H1 (cell line): ENCODE results near the gene TIFAB. TPM values are rescaled to one million over a fixed set of nuclear protein-coding genes. Genes with fewer than 3 reads are reported as not detected.

Experiments
- CTCF ChIA-PET: fragments of 300-600 bp; sonication (Branson Sonifier 250); formaldehyde crosslinking; loops from one replicate; lab custom pipeline; 2021; ENCODE audit not compliant: partially characterized antibody; lab: Charles Lee
- POLR2A ChIA-PET: fragments of 300-600 bp; sonication (Branson Sonifier 250); formaldehyde crosslinking; loops from one replicate; lab custom pipeline; 2021; ENCODE audit warnings: inconsistent platforms; ENCODE audit not compliant: partially characterized antibody; lab: Charles Lee
- DNase-seq, 2 experiments: peaks; one replicate each; pipeline versions ENCODE4 v3.0.0 to v3.0.0-alpha.2; 2010 to 2022; ENCODE audit warnings: low spot score in 2 of 2, low read depth in 1 of 2, mixed read lengths in 1 of 2
- FAIRE-seq: peaks from 2 replicates; lab custom pipeline; 2011; peaks lifted over from hg19 to GRCh38; lab: Jason Lieb, UNC
- H2AFZ ChIP-seq: 2 replicates; pipeline ENCODE4 v1.8.1; 2012; ENCODE audit warnings: low read length, inconsistent platforms
- H2AK5ac ChIP-seq: 2 replicates; pipeline ENCODE4 v1.6.1; 2013; ENCODE audit warnings: low read depth, low read length
- H2BK120ac ChIP-seq: replicated peaks from 2 replicates; pipeline ENCODE3; 2013; ENCODE audit warnings: low read depth, low read length, inconsistent platforms
- H2BK12ac ChIP-seq: 2 replicates; pipeline ENCODE4 v1.6.1; 2013; ENCODE audit warnings: low read depth, low read length
- H2BK15ac ChIP-seq: 2 replicates; pipeline ENCODE4 v1.6.1; 2013; ENCODE audit warnings: low read length
- H2BK20ac ChIP-seq: 2 replicates; pipeline ENCODE4 v1.6.1; 2013; ENCODE audit warnings: low read length
- H2BK5ac ChIP-seq: 2 replicates; pipeline ENCODE4 v1.6.1; 2013; ENCODE audit warnings: low read depth, low read length
- H3K14ac ChIP-seq: 2 replicates; pipeline ENCODE4 v1.6.1; 2013; ENCODE audit warnings: inconsistent platforms; ENCODE audit not compliant: insufficient read length
- H3K18ac ChIP-seq: 2 replicates; pipeline ENCODE4 v1.6.1; 2013; ENCODE audit warnings: low read length; ENCODE audit errors: extremely low read depth
- H3K23ac ChIP-seq: 2 replicates; pipeline ENCODE4 v1.6.1; 2013; ENCODE audit warnings: inconsistent platforms; ENCODE audit not compliant: insufficient read length
- H3K23me2 ChIP-seq: 2 replicates; pipeline ENCODE4 v1.6.1; 2013; ENCODE audit warnings: low read depth, low read length
- H3K27ac ChIP-seq: 2 replicates; pipeline ENCODE4 v1.6.1; 2011; ENCODE audit warnings: low read depth, low read length, inconsistent platforms
- H3K27me3 ChIP-seq, 4 experiments: replicated peaks in 1 of 4; 1 replicate in 1 of 4; 2 replicates in 3 of 4; pipeline versions ENCODE4 v1.6.1 to v1.8.1; 2011 to 2013; ENCODE audit warnings: low read length in 3 of 4, mild to moderate bottlenecking in 3 of 4, inconsistent platforms in 2 of 4, mixed read lengths in 2 of 4, moderate library complexity in 1 of 4; ENCODE audit not compliant: control insufficient read depth in 3 of 4, insufficient read depth in 3 of 4; ENCODE audit errors: extremely low read depth in 1 of 4
- H3K36me3 ChIP-seq, 4 experiments: 2 replicates each; pipeline versions ENCODE4 v1.6.1 to v1.8.1; 2011 to 2013; ENCODE audit warnings: mild to moderate bottlenecking in 4 of 4, low read length in 3 of 4, moderate library complexity in 2 of 4, control low read depth in 1 of 4, inconsistent platforms in 1 of 4; ENCODE audit not compliant: insufficient read depth in 4 of 4, control insufficient read depth in 2 of 4
- H3K4ac ChIP-seq: replicated peaks from 2 replicates; pipeline ENCODE3; 2013; ENCODE audit warnings: low read length, low read depth, mixed read lengths, inconsistent platforms; ENCODE audit not compliant: insufficient read length
- H3K4me1 ChIP-seq, 4 experiments: replicated peaks in 1 of 4; 1 replicate in 1 of 4; 2 replicates in 3 of 4; pipeline versions ENCODE4 v1.6.1 to v1.8.1; 2011 to 2013; ENCODE audit warnings: low read length in 3 of 4, inconsistent platforms in 2 of 4, mixed read lengths in 1 of 4; ENCODE audit not compliant: insufficient read depth in 4 of 4, control insufficient read depth in 3 of 4
- H3K4me2 ChIP-seq, 2 experiments: 2 replicates each; pipeline versions ENCODE4 v1.6.1 to v1.8.1; 2011 to 2013; ENCODE audit warnings: low read depth in 2 of 2, low read length in 2 of 2, control low read depth in 1 of 2, inconsistent platforms in 1 of 2, mild to moderate bottlenecking in 1 of 2; ENCODE audit not compliant: insufficient read depth in 1 of 2
- H3K4me3 ChIP-seq, 4 experiments: fragments of 200-600, 300-600 bp in 1 of 4; sonication (generic), shearing (Covaris generic), sonication (Bioruptor Twin) in 1 of 4; 2 replicates each; pipeline versions ENCODE4 v1.5.1 to v1.8.1; 2011 to 2016; ENCODE audit warnings: low read length in 4 of 4, low read depth in 3 of 4, control low read depth in 2 of 4, inconsistent platforms in 2 of 4, mild to moderate bottlenecking in 2 of 4, mixed read lengths in 1 of 4, moderate library complexity in 1 of 4; ENCODE audit not compliant: insufficient read depth in 2 of 4; ENCODE audit errors: extremely low read depth in 1 of 4
- H3K56ac ChIP-seq: replicated peaks from 2 replicates; pipeline ENCODE3; 2013; ENCODE audit warnings: low read depth, mild to moderate bottlenecking, mixed read lengths, low read length, inconsistent platforms; ENCODE audit not compliant: insufficient read length
- H3K79me1 ChIP-seq: 2 replicates; pipeline ENCODE4 v1.6.1; 2013; ENCODE audit warnings: low read depth, low read length, control low read depth
- H3K79me2 ChIP-seq, 2 experiments: 2 replicates each; pipeline versions ENCODE4 v1.6.1 to v1.8.1; 2012 to 2013; ENCODE audit warnings: low read length in 2 of 2, mild to moderate bottlenecking in 2 of 2, inconsistent platforms in 1 of 2; ENCODE audit not compliant: insufficient read depth in 2 of 2, control insufficient read depth in 1 of 2
- H3K9ac ChIP-seq, 4 experiments: replicated peaks in 1 of 4; 1 replicate in 1 of 4; 2 replicates in 3 of 4; pipeline versions ENCODE4 v1.6.1 to v1.8.1; 2011 to 2013; ENCODE audit warnings: low read depth in 3 of 4, low read length in 3 of 4, control low read depth in 2 of 4, mild to moderate bottlenecking in 2 of 4, moderate library complexity in 2 of 4, inconsistent platforms in 1 of 4; ENCODE audit errors: extremely low read depth in 1 of 4
- H3K9me3 ChIP-seq, 2 experiments: 2 replicates each; pipeline versions ENCODE4 v1.6.1 to v1.8.1; 2012 to 2013; ENCODE audit warnings: mild to moderate bottlenecking in 2 of 2, moderate library complexity in 2 of 2, control low read depth in 1 of 2, inconsistent platforms in 1 of 2, low read depth in 1 of 2, low read length in 1 of 2, mixed read lengths in 1 of 2; ENCODE audit not compliant: insufficient read depth in 2 of 2
- H4K20me1 ChIP-seq, 2 experiments: replicated peaks in 1 of 2; 2 replicates each; pipeline versions ENCODE3 to v1.8.1; 2011 to 2013; ENCODE audit warnings: inconsistent platforms in 2 of 2, low read length in 2 of 2, mild to moderate bottlenecking in 1 of 2; ENCODE audit not compliant: insufficient read depth in 2 of 2, control insufficient read depth in 1 of 2
- H4K5ac ChIP-seq: 2 replicates; pipeline ENCODE4 v1.6.1; 2013; ENCODE audit warnings: low read length, low read depth, mixed read lengths, inconsistent platforms; ENCODE audit not compliant: insufficient read length
- H4K8ac ChIP-seq: 2 replicates; pipeline ENCODE4 v1.8.0; 2013; ENCODE audit warnings: mild to moderate bottlenecking, moderate library complexity, low read length, inconsistent platforms; ENCODE audit not compliant: insufficient read depth; ENCODE audit errors: extremely low read depth
- H4K91ac ChIP-seq: replicated peaks from 2 replicates; pipeline ENCODE3; 2013; ENCODE audit warnings: low read length, mixed read lengths, inconsistent platforms; ENCODE audit not compliant: insufficient read length
- ATF3 ChIP-seq: IDR thresholded peaks from 2 replicates; pipeline ENCODE4 v1.6.1; 2011; ENCODE audit warnings: low read depth, mild to moderate bottlenecking, low read length; ENCODE audit not compliant: insufficient read depth
- BACH1 ChIP-seq: IDR thresholded peaks from 2 replicates; pipeline ENCODE4 v1.6.1; 2012; ENCODE audit warnings: low read length, improper control_type of control experiment
- EP300 ChIP-seq, 2 experiments: IDR thresholded peaks; 1 replicate in 1 of 2; 2 replicates in 1 of 2; pipeline ENCODE4 v1.6.1; 2011 to 2012; ENCODE audit warnings: low read depth in 2 of 2, low read length in 2 of 2, mild to moderate bottlenecking in 2 of 2, borderline replicate concordance in 1 of 2, inconsistent platforms in 1 of 2, moderate library complexity in 1 of 2
- KDM1A ChIP-seq: fragments of 200-600, 300-600 bp; sonication (generic); IDR thresholded peaks from 2 replicates; pipeline ENCODE4 v1.7.1; 2016; ENCODE audit warnings: mild to moderate bottlenecking, low read length, borderline replicate concordance
- PHF8 ChIP-seq: fragments of 200-600 bp; sonication (generic); conservative IDR thresholded peaks from 2 replicates; pipeline ENCODE4 v1.7.1; 2012; ENCODE audit warnings: low read depth, mild to moderate bottlenecking, inconsistent platforms, low read length, moderate library complexity
- POU5F1 ChIP-seq: IDR thresholded peaks from 2 replicates; pipeline ENCODE4 v1.6.1; 2011; ENCODE audit warnings: low read depth, mild to moderate bottlenecking, low read length, moderate library complexity
- RFX5 ChIP-seq: IDR thresholded peaks from 2 replicates; pipeline ENCODE4 v1.6.1; 2011; ENCODE audit warnings: low read depth, low read length, improper control_type of control experiment, borderline replicate concordance
- SP2 ChIP-seq: IDR thresholded peaks from 2 replicates; pipeline ENCODE4 v1.6.1; 2012; ENCODE audit warnings: mild to moderate bottlenecking, low read length, inconsistent platforms
- TAF1 ChIP-seq: IDR thresholded peaks from 2 replicates; pipeline ENCODE4 v1.6.1; 2011; ENCODE audit warnings: mild to moderate bottlenecking, low read depth, low read length
- TAF7 ChIP-seq: optimal IDR thresholded peaks from 2 replicates; pipeline ENCODE3; 2011; ENCODE audit warnings: low read depth, mild to moderate bottlenecking, inconsistent platforms, low read length, moderate library complexity, borderline replicate concordance
- TBP ChIP-seq: IDR thresholded peaks from 2 replicates; pipeline ENCODE4 v1.6.1; 2011; ENCODE audit warnings: low read depth, low read length, improper control_type of control experiment
- TCF12 ChIP-seq: IDR thresholded peaks from 2 replicates; pipeline ENCODE4 v1.6.1; 2011; ENCODE audit warnings: low read depth, mild to moderate bottlenecking, low read length
- WGBS, 2 experiments: shearing (Covaris generic) in 1 of 2; methylation state at CpG; one replicate each; pipeline versions ENCODE4 v1.1.6 to v1.1.7; 2013 to 2015; ENCODE audit warnings: low lambda C conversion rate in 2 of 2, mixed read lengths in 2 of 2, inconsistent platforms in 1 of 2, low coverage in 1 of 2, missing lambda C conversion rate in 1 of 2; ENCODE audit not compliant: insufficient replicate concordance in 2 of 2, insufficient coverage in 1 of 2, insufficient read length in 1 of 2; ENCODE audit errors: extremely low coverage in 1 of 2, missing lambda C conversion rate in 1 of 2; 5-methylcytosine and 5-hydroxymethylcytosine counted together
- polyA plus RNA-seq, 7 experiments: library from polyadenylated mRNA; depleted of rRNA in 3 of 7; stranded (reverse) in 5 of 7; unstranded in 2 of 7; fragments of >200 nt in 5 of 7; fragments of 200-250 nt in 2 of 7; gene quantifications; 1 replicate in 5 of 7; 2 replicates in 1 of 7; 4 replicates in 1 of 7; pipeline versions ENCODE4 v1.2.1 to v1.2.3, GENCODE V29; 2011 to 2013; ENCODE audit warnings: missing spikeins in 2 of 7, mixed read lengths in 2 of 7
- total RNA-seq: library from RNA; stranded (reverse); fragmentation: NEBNext Ultra II Directional; extraction: Animal tissue kit (Norgen Biotek cat#: 25700); gene quantifications from 2 replicates; pipeline ENCODE4 v1.2.1, GENCODE V29; 2021

The TIFAB gene
- total and polyA plus RNA-seq, 2 of the 8 experiments (the other 6 are each of a cell fraction or from before 2014, with no cell fraction given): not detected

GRCh38 chr5:135423146-135423845 lies 28.9 kb downstream of the TIFAB start:
- Histone ChIP-seq H3K4me3 (no peak overlapping the region), H3K79me2 (no peaks in the 10 kb centered on the region), H3K36me3 (no peaks in the 10 kb centered on the region), H4K8ac (no peak overlapping the region), H2BK12ac (no peak overlapping the region), H3K27ac (no peak overlapping the region), H3K4me1 (no peaks in the 10 kb centered on the region), H2AFZ (no peak overlapping the region), H3K14ac (no peak overlapping the region), H2BK15ac (no peak overlapping the region), H2AK5ac (no peak overlapping the region), H2BK5ac (no peak overlapping the region), H2BK120ac (no peak overlapping the region), H3K4me2 (no peak overlapping the region), H2BK20ac (no peak overlapping the region), H3K18ac (no peak overlapping the region), H3K4ac (no peak overlapping the region), H3K79me1 (no peaks in the 10 kb centered on the region), H3K27me3 (no peaks in the 10 kb centered on the region), H4K20me1 (no peaks in the 10 kb centered on the region), H3K23ac (no peak overlapping the region), H3K9me3 (no peaks in the 10 kb centered on the region; a peak in 1 of 4 replicates), H3K23me2 (no peaks in the 10 kb centered on the region), H4K5ac (no peak overlapping the region), H3K56ac (no peak overlapping the region), H3K9ac (no peak overlapping the region), H4K91ac (no peak overlapping the region)
- ChIA-PET POLR2A (interaction anchor here (0.8 kb wide), 1 partner anchor 12 kb away, joined by 3 read pairs; no protein-coding TSS in a partner anchor), CTCF (interaction anchor here (0.7 to 5.2 kb wide), 7 partner anchors 11 to 98 kb away, joined by 3 to 62 read pairs (median 4); no protein-coding TSS in a partner anchor)
- FAIRE-seq (no peak), DNase-seq (no peak)
- 90% methylated on average over 7 of the region's 7 CpGs; no CpG with 5 or more reads in 1 of the 2 experiments for WGBS, 2 experiments
- TF ChIP-seq PHF8: no peak
- TF ChIP-seq SP2: no peak
- no peak for TF ChIP-seq KDM1A
- no peak for TF ChIP-seq TCF12
- no peak for TF ChIP-seq TAF1
- no peak for TF ChIP-seq TBP
- TF ChIP-seq TAF7: no peak
- no peak for TF ChIP-seq POU5F1
- TF ChIP-seq ATF3: no peak
- no peak for TF ChIP-seq BACH1
- TF ChIP-seq RFX5: no peak
- TF ChIP-seq EP300 (IDR thresholded peaks at IDR 0.05; ENCODE audit: borderline replicate concordance in 1 of 2, low read depth in 2 of 2, low read length in 2 of 2): no peak
